HG02678 (cell line): ENCODE measurements around the gene KLK11.
"Not testable (repeated sequence)": the region's sequence is repeated elsewhere in the genome, so short reads cannot be mapped to it uniquely, and the experiment has no call there.

ENCODE experiments used
- ATAC-seq: cut with Tn5 transposase; IDR thresholded peaks from one replicate; pipeline ENCODE4 v1.9.1; 2021; ENCODE audit warnings: mild to moderate bottlenecking, moderate library complexity; ENCODE audit not compliant: unreplicated experiment

KLK11 gene

DNA sequence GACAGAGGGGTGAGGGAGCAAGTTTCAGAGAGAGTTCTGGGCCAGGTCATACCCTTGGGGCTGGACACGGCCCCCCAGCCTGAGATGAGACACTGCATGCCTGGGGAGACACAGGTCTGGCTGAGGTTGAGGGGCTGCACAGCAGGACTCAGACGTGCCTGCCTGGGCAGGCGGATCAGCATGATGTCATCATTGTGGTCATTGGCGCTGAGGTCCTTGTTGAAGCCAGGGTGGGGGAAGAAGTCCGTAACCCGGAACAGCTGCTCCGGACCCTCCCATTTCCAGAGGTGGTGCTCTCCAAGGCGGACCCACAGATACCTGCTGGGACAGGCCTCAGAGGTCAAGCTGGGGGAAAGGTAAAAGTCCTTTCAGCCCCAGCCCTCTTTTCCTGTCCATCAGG, 20.0 kb downstream of the KLK11 start:
- ATAC-seq = no peak

DNA sequence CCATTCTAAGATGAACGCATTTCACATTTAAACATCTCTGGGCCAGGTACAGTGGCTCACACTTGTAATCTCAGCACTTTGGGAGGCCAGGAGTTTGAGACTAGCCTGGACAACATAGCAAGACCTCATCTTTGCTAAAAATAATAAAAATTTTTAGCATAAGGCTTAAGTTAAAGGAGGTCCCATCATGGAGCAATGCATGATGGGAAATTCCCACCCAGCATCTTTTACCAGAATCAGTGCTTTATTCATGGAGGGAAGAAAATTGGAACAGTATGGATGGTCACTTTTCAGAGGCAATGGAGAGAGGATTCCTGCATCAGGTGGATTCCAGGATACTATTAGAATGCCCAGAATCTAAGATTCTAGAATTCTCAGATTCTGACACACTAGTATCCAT, 21.2 kb downstream of the KLK11 start:
- ATAC-seq = no peak

DNA sequence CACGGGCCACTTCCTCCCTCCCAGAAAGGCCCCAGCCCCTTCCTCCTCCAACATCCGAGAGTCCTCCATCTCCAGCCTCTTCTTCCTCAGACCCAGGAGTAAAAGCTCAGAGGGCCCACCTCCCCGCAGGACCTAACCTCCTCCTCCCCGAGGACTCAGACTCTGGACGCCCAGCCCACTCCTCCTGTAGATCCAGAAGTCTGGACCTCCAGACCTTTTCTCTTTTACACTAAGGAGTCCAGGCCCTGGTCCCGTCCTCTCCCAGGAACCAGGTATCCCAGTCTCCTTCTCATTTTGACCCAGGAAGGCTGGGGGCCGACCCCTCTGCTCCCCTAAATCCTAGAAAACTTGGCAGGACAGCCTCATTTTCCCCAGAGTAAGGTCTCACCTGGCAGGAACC, 23.1 kb downstream of the KLK11 start:
- ATAC-seq = no peak

DNA sequence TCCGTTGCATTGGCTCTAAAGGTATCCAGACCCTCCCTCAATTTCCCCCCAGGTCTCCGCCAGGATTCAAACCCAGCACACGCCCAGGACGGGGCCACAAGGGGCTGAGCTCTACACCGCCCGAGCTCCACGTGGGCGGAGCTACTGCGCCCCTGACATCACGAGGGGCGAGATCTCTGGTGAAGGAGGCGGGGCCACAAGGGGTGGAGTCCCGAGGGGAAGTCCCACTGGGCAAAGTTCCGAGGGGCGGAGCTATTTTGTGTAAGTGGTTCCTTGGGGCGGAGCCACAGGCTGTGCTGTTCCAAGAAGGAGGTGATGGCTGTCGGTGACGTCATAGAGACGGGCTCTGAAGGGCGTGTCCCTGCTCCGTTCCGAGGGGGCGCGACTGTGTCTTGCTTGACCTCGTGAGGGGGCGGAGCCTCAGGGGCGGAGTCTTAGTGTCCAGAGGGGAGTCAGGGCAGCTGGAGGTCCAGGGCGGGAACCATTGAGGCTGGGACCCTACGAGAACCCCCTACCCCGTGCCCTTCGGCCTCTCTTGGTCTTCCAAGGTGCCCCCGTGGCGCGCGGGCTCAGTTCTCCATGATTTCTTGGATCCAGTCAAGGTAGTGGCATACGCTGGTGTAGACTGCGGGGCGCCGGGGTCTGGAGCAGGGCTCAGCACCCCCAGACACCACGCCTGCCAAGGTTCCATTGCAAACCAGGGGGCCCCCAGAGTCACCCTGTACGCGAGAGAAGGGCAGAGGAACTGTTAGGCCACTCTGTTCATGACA, 23.7 kb downstream of the KLK11 start:
- ATAC-seq = no peak

DNA sequence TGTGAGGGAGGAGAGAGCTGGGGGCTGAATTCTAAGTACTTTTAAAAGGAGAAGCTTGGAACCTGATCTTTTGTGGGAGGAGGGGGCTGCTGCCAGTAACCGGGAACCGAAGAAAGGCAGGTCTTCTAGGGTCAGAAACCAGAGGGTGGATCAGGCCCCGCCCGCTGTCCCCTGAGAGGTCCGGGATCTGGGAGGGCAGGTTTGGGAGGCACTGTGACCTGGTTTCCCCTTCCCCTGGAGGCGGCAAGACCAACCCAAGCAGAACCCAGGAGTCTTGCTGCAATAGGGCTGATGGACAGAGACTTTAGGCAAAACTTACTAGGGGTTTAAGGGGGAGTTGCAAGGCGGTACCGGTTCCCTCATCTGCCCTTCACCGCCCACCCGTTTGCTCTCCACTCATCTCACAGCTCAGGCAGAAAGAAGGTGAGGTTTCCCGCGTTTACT, 24.3 kb downstream of the KLK11 start:
- ATAC-seq = no peak

DNA sequence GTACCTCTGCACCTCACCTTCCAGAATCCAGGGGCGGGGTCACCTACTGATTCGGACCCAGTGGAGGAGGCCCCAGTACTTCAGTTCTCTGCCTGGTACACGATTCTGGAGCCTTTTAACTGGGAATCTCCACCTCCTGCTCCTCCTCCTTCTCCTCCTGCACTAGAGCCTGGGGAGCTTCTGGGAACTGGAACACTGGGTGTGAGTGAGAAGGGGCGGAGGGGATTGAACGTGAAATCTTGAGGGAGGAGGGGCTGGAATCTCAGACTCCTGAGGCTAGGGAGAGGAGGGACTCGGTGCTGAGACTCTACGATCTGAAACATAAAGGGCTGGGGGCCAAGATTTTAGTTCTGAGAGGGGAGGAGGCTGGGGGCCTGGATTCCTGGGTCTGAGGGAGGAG, 24.9 kb downstream of the KLK11 start, which contains the start of gene KLK8:
TSS of gene KLK8 (minus strand) at position 90 of the 400 bp plus-strand sequence. CDS start 437 bp downstream, outside the sequence.
- ATAC-seq = no peak

DNA sequence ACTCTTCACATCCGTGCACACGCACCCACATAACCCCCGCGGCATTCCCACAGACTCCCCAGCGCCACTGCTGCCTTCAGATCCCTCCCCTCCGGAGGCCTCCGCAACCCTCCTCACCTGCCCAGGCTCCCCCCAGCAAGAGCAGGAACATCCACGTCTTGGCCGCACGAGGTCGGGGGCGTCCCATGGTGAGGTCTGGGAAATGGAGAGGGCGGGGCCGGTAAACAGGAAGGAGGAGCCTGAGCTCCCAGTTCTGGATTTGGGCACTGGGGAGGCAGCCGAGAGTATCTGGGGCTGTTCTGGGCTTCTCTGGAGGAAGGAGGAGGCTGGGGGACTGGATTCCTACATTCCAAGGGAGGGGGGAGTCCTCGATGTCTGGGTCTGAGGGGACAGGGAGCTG, 25.4 kb downstream of the KLK11 start:
- no peak for ATAC-seq

DNA sequence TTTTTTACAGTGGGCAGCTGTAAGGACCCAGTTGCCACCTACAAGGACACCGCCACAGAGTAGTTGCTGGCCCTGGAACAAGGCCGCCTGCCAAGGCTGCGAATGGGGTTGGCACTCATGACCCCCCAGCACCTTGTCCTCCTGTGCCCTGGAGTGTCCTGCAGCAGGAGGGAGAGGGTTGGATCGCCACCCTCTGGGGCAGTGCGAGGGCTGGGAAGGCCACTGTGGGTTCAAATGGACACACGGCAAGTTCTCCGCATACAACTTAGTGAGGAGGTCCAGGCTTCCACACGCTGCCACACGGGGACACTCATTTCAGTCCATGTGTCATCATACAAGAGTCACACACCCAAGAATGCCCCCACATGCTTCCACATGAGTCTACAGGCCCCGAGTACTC, 26.0 kb downstream of the KLK11 start:
- ATAC-seq = no peak

DNA sequence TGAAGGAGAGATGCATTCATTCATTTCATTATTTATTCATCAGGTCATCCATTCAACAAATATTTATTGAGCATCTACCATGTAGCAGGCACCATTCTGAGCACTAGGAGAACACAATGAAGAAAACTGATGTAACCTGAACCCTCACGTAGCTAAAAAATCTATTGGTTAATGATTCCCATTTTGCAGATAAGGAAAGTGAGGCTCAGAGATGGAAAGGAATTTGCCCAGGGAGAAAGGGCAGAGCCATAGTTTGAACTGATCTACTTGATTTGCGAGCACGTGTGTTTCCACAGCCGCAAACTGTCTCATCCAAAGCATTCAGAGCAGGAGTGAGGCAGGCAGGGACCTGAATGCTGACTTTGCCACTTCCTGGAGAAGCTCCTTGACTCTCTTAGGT, 27.7 kb downstream of the KLK11 start:
- no peak for ATAC-seq

DNA sequence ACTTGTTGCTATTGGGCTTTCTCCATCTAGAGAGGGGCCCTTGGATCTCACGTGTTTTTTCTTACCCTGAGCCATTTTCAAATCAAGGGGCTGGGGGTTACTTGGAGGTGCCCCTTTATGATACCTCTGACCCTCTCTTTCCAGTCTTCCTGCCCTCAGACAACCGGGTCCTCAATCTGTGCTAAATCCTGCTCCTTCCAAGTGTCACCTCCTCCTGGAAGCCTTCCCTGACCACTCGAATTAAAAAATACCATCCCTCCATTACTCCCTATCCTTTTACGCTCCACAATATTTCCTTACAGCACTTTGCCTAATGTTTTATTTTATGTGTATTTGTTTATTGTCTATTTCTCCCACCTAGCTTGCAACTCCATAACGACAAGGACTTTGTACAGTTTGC, 28.4 kb downstream of the KLK11 start:
- ATAC-seq = no peak

DNA sequence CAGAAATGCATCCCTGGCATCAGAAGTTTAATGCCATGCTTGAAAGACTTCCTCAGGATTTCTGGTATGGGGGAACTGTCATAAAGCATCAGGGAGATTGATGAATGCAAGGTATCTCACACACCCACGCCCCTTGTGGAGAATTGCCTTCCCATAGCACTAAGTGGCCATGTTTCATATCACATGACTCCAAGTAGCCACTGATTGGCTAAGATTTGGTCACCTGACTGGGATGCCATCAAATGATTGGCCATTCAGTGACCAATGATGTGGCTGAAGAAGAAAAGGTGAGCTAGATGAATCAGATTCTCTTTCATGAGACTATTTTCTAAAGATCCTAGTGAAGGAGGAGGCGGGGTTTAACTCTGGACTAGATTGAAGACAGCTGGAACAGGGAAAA, 32.3 kb downstream of the KLK11 start:
- ATAC-seq = no peak

DNA sequence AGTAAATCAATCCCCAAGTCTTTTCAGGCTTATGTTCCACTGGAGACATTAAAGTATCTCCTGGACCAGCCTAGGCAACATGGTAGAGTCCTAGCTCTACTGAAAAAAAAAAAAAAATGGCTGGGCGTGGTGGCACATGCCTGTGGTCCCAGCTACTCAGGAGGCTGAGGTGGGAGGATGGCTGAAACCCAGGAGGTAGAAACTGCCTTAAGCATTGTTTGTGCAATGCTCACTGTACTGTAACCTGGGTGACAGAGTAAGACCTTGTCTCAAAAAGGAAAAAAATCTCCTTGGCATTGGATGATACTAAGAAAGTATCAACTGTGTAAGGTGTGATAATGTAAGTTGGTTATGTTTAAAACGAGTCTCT, 33.8 kb downstream of the KLK11 start:
- ATAC-seq = no peak

DNA sequence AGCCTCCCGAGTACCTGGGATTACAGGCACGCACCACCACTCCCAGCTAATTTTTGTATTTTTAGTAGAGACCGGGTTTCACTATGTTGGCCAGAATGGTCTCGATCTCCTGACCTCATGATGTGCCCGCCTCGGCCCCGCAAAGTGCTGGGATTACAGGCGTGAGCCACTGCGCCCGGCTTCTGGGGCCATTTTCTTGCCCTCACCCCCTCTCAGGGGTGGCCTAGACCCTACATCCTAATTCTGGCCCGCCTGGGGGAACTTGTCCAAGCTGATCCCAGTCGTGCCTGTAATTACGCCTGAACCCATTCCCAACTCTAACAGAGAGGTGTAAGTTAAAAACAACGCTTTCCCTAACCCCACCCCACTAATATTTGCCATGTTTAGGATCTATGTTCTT, 42.0 kb downstream of the KLK11 start:
- not testable (repeated sequence) for ATAC-seq

DNA sequence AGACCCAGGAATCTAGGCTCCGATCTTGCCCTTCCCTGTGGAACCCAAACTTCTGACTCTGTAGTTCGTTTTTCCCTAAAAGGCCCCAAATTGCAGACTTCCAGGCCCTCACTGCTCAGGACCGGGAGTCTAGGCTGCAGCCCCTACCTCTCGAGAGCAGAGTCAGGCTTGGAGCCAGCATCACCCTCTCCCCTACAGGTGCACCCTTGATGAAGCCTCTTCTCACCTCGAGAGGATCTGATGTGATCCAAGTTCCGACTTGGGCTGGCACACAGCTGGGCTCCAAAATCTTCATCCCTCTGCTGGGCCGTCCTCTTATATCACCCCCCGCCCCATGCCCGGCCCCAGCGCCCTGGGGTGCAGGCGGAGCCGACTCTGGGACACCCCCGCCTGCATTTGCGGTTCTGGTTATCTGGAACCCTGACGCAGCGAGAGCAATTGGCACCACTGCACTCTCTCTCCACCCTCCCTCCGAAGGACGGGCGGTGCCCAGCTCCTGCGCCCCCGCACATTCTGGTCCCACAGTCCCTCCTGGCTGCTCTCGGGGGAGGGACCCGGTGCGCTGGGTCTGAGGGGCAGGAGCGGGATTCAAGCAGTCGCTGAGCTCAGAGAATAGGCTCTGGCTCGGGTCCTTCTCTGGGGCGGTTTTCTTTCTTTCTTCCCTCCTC, 42.7 kb downstream of the KLK11 start, which contains the start of gene KLK7:
TSS of gene KLK7 (minus strand) at position 293 of the 668 bp plus-strand sequence. CDS start 1,518 bp downstream, outside the sequence.
- ATAC-seq = no peak

DNA sequence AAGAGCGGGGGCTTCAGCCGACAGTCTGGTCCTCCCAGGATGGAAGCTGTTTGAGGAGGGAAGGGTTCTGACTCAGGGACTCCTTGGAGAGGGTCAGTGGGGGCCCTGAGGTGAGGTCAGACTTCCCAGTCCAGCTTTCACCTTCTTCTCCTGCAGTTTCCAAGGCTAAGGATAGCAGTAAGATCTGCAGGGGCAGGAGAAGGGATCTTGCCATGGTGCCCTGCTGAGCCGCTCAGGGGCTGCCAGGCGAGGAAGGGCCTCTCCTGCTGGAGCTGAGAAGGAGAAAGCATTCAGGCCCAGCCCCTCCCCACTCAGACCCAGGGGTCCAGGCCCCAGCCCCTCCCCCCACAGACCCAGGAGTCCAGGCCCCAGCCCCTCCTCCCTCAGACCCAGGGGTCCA, 44.2 kb downstream of the KLK11 start:
- ATAC-seq = no peak

DNA sequence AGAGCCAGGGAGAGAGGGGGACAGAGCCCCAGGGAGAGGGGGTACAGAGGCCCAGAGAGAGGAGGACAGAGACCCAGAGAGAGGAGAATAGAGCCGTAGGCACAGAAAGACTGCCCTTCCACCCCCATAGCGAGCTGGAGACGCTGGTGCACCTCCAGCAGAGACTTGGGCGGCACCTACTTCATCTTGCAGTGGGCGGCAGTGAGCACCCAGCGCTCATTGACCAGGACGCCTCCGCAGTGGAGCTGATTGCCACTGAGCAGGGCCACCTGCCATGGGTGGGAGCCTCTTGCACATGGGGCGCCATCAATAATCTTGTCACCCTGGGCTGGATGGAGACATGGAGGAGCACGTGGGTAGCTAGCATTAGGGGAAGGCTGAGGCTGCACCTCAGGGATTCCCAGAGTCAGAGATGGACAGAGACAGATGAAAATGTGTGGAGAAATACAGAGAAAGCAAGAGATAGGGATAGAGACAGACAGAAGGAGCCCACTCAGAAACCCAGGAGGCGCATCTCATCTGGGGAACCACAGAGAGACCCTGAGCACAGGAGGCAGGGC, 44.7 kb downstream of the KLK11 start:
- ATAC-seq = no peak

DNA sequence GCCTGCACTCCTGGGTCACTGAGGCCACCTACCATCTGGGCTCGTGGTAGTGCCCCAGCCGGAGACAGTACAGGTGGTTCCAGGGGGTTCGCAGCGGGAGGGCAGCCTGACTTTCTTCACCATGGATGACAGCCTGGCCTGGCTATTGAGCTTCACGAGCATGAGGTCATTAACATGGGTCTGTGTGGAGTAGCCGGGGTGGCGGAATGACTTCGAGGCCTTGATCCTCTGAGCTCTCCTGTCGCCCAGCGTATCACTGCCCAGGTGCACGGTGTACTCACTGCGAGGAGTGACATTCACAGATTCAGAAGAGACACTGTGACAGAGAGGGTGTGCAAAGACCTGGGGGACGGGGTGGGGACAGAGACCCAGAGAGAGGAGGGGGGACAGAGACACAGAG, 46.2 kb downstream of the KLK11 start:
- no peak for ATAC-seq

DNA sequence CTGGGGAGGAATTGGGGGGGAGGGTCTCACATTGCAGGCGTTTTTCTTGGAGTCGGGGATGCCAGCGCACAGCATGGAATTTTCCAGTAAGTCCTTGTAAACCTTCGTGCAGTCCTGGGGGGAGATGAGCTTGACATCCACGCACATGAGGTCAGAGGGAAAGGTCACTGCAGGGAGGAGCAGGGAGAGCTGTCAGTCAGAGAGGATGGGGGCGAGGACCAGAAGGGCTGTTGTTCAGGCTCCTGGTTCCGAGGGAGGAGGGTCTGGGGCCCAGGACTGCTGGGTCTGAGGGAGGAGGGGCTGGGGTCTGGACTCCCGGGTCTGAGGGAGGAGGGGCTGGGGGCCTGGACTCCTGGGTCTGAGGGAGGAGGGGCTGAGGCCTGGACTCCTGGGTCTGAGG, 46.7 kb downstream of the KLK11 start:
- ATAC-seq = no peak

DNA sequence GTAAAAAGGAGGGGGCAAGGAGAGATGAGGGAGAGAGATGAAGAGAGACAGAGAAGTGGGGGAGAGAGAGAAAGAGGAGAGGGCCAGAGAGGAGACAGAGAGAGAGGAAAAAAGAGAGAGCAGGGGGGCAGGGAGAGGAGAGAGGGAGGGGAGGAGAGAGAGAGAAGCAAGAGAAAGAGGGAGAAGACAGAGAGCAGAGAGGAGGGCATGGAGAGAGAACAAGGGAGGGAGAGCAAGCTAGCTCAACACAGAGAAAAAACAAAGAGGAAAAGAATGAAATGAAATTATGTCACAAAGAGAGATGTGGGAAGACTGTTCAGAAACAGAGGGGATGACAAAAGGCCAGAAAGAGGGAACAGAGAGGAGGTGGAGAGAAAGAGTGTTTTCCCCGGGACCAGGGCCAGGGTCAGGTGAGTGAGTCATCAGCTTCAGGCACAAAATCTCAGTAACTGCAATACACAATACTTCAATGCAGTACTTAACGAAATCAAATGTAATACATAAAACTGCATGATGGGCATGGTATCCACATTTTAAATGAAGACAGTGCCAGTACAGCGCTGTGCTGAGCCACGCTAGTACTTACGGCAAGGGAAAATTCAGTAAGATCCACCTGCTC, 47.5 kb downstream of the KLK11 start:
- ATAC-seq = no peak

DNA sequence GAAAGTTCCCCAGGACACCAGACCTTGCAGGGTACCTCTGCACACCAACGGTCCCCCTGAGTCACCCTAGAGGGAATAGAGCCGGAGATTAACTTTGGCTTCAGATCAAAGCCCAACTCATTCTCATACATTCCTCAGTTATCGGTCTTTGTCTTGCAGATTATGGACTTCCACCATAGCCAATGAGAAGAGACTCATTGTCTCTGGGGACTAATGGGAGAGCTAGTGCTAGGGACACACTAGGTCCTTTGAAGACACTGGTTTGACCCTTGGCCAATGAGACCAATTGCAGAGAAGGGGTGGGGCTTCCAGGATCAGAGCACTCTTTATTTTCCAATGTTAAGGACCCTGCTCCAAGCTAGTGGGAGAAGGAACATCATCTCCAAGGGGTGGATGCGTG, 48.8 kb downstream of the KLK11 start:
- ATAC-seq = no peak

DNA sequence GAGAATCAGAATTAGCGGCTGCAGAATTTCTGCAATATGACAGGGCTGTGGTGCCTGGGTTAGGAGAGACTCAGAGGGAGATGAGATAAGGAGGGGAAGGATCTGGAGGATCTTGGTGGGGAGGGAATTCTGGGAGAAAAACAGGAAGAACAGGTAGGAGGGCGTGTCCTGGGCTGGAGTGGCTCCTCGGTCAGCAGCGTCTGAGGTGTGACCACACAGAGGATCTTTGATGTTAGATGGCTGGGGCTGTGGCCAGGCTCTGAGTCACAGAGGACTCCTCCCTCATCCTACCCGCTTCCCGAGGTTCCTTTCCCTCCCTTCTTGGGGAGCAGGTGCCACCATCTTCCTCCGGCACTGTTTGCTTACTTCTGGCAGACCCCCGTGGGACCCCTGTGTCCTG, 50.6 kb downstream of the KLK11 start:
- ATAC-seq = no peak
